HepG2 (cell line): Measurements from ENCODE around the gene DCAF16. TPM values are rescaled to one million over a fixed set of nuclear protein-coding genes. Genes with fewer than 3 reads are reported as not detected.

Experiments
- ATAC-seq: fragments of 200-7000 bp; cut with Tn5 transposase; 3 replicates; pipeline ENCODE4 v1.9.1; 2020; ENCODE audit warnings: mild to moderate bottlenecking, moderate library complexity
- BruUV-seq: library from RNA; stranded (reverse); fragments of 400-500 nt; replicated peaks from 2 replicates; lab custom pipeline; 2021; lab: Mats Ljungman, UMichigan
- CTCF ChIA-PET: fragments of 300-600 bp; formaldehyde crosslinking; extraction: SDS; loops from one replicate; lab custom pipeline; 2021; ENCODE audit warnings: low total read pairs, inconsistent platforms, low intra/inter-chr PET ratio; lab: Yijun Ruan, JAX
- POLR2A ChIA-PET: fragments of 350-600 bp; sonication (Branson Sonifier 250); formaldehyde crosslinking; loops from one replicate; lab custom pipeline; 2020; ENCODE audit warnings: antibody characterized with exemption, inconsistent platforms; lab: Yijun Ruan, JAX
- DNase-seq: peaks from one replicate; pipeline ENCODE4 v3.0.0-alpha.2; 2015; ENCODE audit warnings: low spot score
- FAIRE-seq: peaks from 3 replicates; lab custom pipeline; 2011; peaks lifted over from hg19 to GRCh38; lab: Jason Lieb, UNC
- H2AFZ ChIP-seq: one replicate; pipeline ENCODE4 v1.6.1; 2011; ENCODE audit warnings: low read length, inconsistent platforms
- H3K27ac ChIP-seq: fragments of 300-600 bp; 3 replicates; pipeline ENCODE4 v1.8.0; 2011; ENCODE audit warnings: mixed run types, mild to moderate bottlenecking, mixed read lengths, low read length, inconsistent platforms; ENCODE audit not compliant: insufficient read depth; ENCODE audit errors: extremely low read length
- H3K27me3 ChIP-seq, 2 experiments: fragments of 200-600 bp in 1 of 2; 2 replicates in 1 of 2; 3 replicates in 1 of 2; pipeline versions ENCODE4 v1.6.0 to v1.8.0; 2011; ENCODE audit warnings: low read length in 2 of 2, mild to moderate bottlenecking in 2 of 2, moderate library complexity in 2 of 2, inconsistent platforms in 1 of 2; ENCODE audit not compliant: insufficient read depth in 2 of 2, control insufficient read depth in 1 of 2
- H3K36me3 ChIP-seq, 2 experiments: fragments of 200-600 bp in 1 of 2; replicated peaks in 1 of 2; 2 replicates in 1 of 2; 3 replicates in 1 of 2; pipeline versions ENCODE4 v1.5.1 to v1.8.0; 2011; ENCODE audit warnings: low read length in 2 of 2, inconsistent platforms in 1 of 2; ENCODE audit not compliant: insufficient read depth in 2 of 2, control insufficient read depth in 1 of 2
- H3K4me1 ChIP-seq: 2 replicates; pipeline ENCODE4 v1.5.1; 2012; ENCODE audit warnings: low read length, inconsistent platforms; ENCODE audit not compliant: insufficient read depth
- H3K4me2 ChIP-seq: 2 replicates; pipeline ENCODE4 v1.6.0; 2011; ENCODE audit warnings: low read depth, low read length, inconsistent platforms
- H3K4me3 ChIP-seq, 3 experiments: fragments of 200-600 bp in 1 of 3; sonication (generic), shearing (Covaris generic) in 1 of 3; replicated peaks in 1 of 3; 2 replicates each; pipeline ENCODE4 v1.5.1; 2011 to 2016; ENCODE audit warnings: low read length in 3 of 3, inconsistent platforms in 2 of 3, low read depth in 2 of 3, mild to moderate bottlenecking in 2 of 3, control low read depth in 1 of 3, mixed read lengths in 1 of 3; ENCODE audit not compliant: insufficient read depth in 1 of 3
- H3K79me2 ChIP-seq: one replicate; pipeline ENCODE4 v1.6.1; 2011; ENCODE audit warnings: low read length, inconsistent platforms; ENCODE audit not compliant: insufficient read depth
- H3K9ac ChIP-seq: 2 replicates; pipeline ENCODE4 v1.6.0; 2011; ENCODE audit warnings: mild to moderate bottlenecking, low read depth, low read length, inconsistent platforms; ENCODE audit not compliant: insufficient read depth
- H3K9me3 ChIP-seq: 2 replicates; pipeline ENCODE4 v1.5.1; 2012; ENCODE audit warnings: mild to moderate bottlenecking, low read length
- H4K20me1 ChIP-seq: 2 replicates; pipeline ENCODE4 v1.6.0; 2011; ENCODE audit warnings: inconsistent platforms, mild to moderate bottlenecking, low read length, moderate library complexity; ENCODE audit not compliant: insufficient read depth
- KLF6 ChIP-seq: IDR thresholded peaks from 2 replicates; pipeline ENCODE4 v1.8.0; 2016; ENCODE audit warnings: missing biosample characterization, missing genetic modification reagents
- MNT ChIP-seq: fragments of 450-650 bp; IDR thresholded peaks from 2 replicates; pipeline ENCODE4 v1.6.1; 2016
- RBFOX2 ChIP-seq: fragments of 200-400 bp; formaldehyde crosslinking; IDR thresholded peaks from 2 replicates; pipeline ENCODE4 v1.6.1; 2017; ENCODE audit warnings: low read depth, mild to moderate bottlenecking, low read length
- SMARCE1 ChIP-seq: fragments of 450-650 bp; IDR thresholded peaks from 2 replicates; pipeline ENCODE4 v1.6.1; 2017; ENCODE audit warnings: borderline replicate concordance
- SNAPC2 ChIP-seq: sonication (generic); formaldehyde crosslinking; IDR thresholded peaks from 2 replicates; pipeline ENCODE4 v1.8.1; 2022; ENCODE audit warnings: mild to moderate bottlenecking, missing genetic modification reagents
- TBX2 ChIP-seq: sonication (generic); formaldehyde crosslinking; IDR thresholded peaks from 2 replicates; pipeline ENCODE4 v1.5.0; 2020; ENCODE audit warnings: missing genetic modification reagents, mild to moderate bottlenecking, borderline replicate concordance
- ZBTB1 ChIP-seq: sonication (generic); formaldehyde crosslinking; IDR thresholded peaks from 2 replicates; pipeline ENCODE4 v1.4.0; 2020; ENCODE audit warnings: missing genetic modification reagents, borderline replicate concordance
- ZNF362 ChIP-seq: sonication (generic); formaldehyde crosslinking; IDR thresholded peaks from 2 replicates; pipeline ENCODE4 v1.4.0; 2020; ENCODE audit warnings: missing genetic modification reagents, mild to moderate bottlenecking, borderline replicate concordance
- ZNF75D ChIP-seq: sonication (generic); formaldehyde crosslinking; IDR thresholded peaks from 2 replicates; pipeline ENCODE4 v1.8.1; 2023; ENCODE audit warnings: missing genetic modification reagents, mild to moderate bottlenecking, borderline replicate concordance
- ZNF777 ChIP-seq: sonication (generic); formaldehyde crosslinking; IDR thresholded peaks from 2 replicates; pipeline ENCODE4 v1.4.0; 2020; ENCODE audit warnings: missing genetic modification reagents
- ZNF850 ChIP-seq: sonication (generic); formaldehyde crosslinking; conservative IDR thresholded peaks from 2 replicates; pipeline ENCODE4 v1.9.0; 2021; ENCODE audit warnings: mild to moderate bottlenecking, missing genetic modification reagents
- WGBS: methylation state at CpG from one replicate; pipeline ENCODE4 v1.1.6; 2017; ENCODE audit warnings: low lambda C conversion rate; 5-methylcytosine and 5-hydroxymethylcytosine counted together
- in situ Hi-C: cut with HindIII; loops from 2 replicates; pipeline ENCODE4 v1.10.0; 2017; ENCODE audit warnings: low pct_unique_long_range_greater_than_20kb; ENCODE audit not compliant: extremely low pct_ligation_motif_present
- intact Hi-C: fragments of 100-400 bp; cut with micrococcal nuclease; formaldehyde crosslinking; loops from one replicate; pipeline ENCODE4 v1.10.0; 2022; ENCODE audit not compliant: unreplicated experiment
- polyA plus RNA-seq, 8 experiments: library from polyadenylated mRNA; depleted of rRNA in 3 of 8; stranded (reverse) in 7 of 8; unstranded in 1 of 8; fragments of >200 nt; fragmentation: Illumina TruSeq in 4 of 8; extraction: Trizol in 4 of 8; gene quantifications; 2 replicates each; pipeline versions ENCODE4 v1.2.1 to v1.2.3, GENCODE V29; 2011 to 2016; ENCODE audit warnings: low read depth in 4 of 8, missing spikeins in 1 of 8, mixed read lengths in 1 of 8; ENCODE audit not compliant: insufficient read depth in 1 of 8
- total RNA-seq, 5 experiments: library from RNA; depleted of rRNA; stranded (reverse); fragments of >200 nt; fragmentation: Illumina TruSeq; extraction: Trizol; gene quantifications; 2 replicates each; pipeline ENCODE4 v1.2.3, GENCODE V29; 2016; ENCODE audit warnings: low read depth in 1 of 5
- TF ChIP-seq, protein P1 (sequence below): sonication (generic); formaldehyde crosslinking; IDR thresholded peaks from 2 replicates; pipeline ENCODE4 v1.4.0; 2020; ENCODE audit warnings: missing genetic modification reagents
- TF ChIP-seq, protein P2 (sequence below): sonication (generic); formaldehyde crosslinking; IDR thresholded peaks from 2 replicates; pipeline ENCODE4 v1.4.0; 2020; ENCODE audit warnings: missing genetic modification reagents

Gene DCAF16
- total and polyA plus RNA-seq, 2 of the 13 experiments (the other 11 are each of a cell fraction or from before 2014, with no cell fraction given): 37.5 to 41.9 TPM

GRCh38 chr4:17763931-17764330, 46.6 kb downstream of the DCAF16 start:
- no peaks in the 10 kb centered on the region for H3K79me2 ChIP-seq
- peaks cover 0 to 5% of the 10 kb centered on the region in 2 experiments; a peak in 2 of 5 replicates for H3K27me3 ChIP-seq
- no peak overlapping the region for H3K4me2 ChIP-seq
- no peak overlapping the region for H3K27ac ChIP-seq
- intact Hi-C loops (no loop called here), in situ Hi-C loops (no loop called here)
- FAIRE-seq (no peak), DNase-seq (no peak), ATAC-seq (no peak)
- no peaks in the 10 kb centered on the region for H3K9me3 ChIP-seq
- no peak overlapping the region for H3K9ac ChIP-seq
- TF ChIP-seq ZBTB1 (CRISPR knock-in tag) (no peak), TBX2 (no peak), KLF6 (CRISPR knock-in tag) (no peak), ZNF362 (CRISPR knock-in tag) (no peak), MNT (no peak), ZNF75D (CRISPR knock-in tag) (no peak), RBFOX2 (no peak), SNAPC2 (CRISPR knock-in tag) (no peak), ZNF777 (no peak), ZNF850 (CRISPR knock-in tag) (no peak), SMARCE1 (no peak)
- TF ChIP-seq, protein P1, sequence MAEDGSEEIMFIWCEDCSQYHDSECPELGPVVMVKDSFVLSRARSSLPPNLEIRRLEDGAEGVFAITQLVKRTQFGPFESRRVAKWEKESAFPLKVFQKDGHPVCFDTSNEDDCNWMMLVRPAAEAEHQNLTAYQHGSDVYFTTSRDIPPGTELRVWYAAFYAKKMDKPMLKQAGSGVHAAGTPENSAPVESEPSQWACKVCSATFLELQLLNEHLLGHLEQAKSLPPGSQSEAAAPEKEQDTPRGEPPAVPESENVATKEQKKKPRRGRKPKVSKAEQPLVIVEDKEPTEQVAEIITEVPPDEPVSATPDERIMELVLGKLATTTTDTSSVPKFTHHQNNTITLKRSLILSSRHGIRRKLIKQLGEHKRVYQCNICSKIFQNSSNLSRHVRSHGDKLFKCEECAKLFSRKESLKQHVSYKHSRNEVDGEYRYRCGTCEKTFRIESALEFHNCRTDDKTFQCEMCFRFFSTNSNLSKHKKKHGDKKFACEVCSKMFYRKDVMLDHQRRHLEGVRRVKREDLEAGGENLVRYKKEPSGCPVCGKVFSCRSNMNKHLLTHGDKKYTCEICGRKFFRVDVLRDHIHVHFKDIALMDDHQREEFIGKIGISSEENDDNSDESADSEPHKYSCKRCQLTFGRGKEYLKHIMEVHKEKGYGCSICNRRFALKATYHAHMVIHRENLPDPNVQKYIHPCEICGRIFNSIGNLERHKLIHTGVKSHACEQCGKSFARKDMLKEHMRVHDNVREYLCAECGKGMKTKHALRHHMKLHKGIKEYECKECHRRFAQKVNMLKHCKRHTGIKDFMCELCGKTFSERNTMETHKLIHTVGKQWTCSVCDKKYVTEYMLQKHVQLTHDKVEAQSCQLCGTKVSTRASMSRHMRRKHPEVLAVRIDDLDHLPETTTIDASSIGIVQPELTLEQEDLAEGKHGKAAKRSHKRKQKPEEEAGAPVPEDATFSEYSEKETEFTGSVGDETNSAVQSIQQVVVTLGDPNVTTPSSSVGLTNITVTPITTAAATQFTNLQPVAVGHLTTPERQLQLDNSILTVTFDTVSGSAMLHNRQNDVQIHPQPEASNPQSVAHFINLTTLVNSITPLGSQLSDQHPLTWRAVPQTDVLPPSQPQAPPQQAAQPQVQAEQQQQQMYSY: no peak
- TF ChIP-seq, protein P2, sequence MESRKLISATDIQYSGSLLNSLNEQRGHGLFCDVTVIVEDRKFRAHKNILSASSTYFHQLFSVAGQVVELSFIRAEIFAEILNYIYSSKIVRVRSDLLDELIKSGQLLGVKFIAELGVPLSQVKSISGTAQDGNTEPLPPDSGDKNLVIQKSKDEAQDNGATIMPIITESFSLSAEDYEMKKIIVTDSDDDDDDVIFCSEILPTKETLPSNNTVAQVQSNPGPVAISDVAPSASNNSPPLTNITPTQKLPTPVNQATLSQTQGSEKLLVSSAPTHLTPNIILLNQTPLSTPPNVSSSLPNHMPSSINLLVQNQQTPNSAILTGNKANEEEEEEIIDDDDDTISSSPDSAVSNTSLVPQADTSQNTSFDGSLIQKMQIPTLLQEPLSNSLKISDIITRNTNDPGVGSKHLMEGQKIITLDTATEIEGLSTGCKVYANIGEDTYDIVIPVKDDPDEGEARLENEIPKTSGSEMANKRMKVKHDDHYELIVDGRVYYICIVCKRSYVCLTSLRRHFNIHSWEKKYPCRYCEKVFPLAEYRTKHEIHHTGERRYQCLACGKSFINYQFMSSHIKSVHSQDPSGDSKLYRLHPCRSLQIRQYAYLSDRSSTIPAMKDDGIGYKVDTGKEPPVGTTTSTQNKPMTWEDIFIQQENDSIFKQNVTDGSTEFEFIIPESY: no peak
- H3K4me3 ChIP-seq: no peak overlapping the region
- ChIA-PET CTCF (no interaction called here), POLR2A (no interaction called here)
- H2AFZ ChIP-seq: no peak overlapping the region
- H4K20me1 ChIP-seq: no peaks in the 10 kb centered on the region
- BruUV-seq: no TSS peak
- 5% methylated on average over 5 of the region's 5 CpGs for WGBS
- no peaks in the 10 kb centered on the region for H3K36me3 ChIP-seq
- no peaks in the 10 kb centered on the region for H3K4me1 ChIP-seq
